ENCODE data around the gene CYP39A1. TPM values are rescaled to one million over a fixed set of nuclear protein-coding genes. Genes with fewer than 3 reads are reported as not detected.

The CYP39A1 gene
- total and polyA plus RNA-seq, 3 donors from 2014 or later, result 6.5 to 14.1 (median 13.5) TPM

DNA sequence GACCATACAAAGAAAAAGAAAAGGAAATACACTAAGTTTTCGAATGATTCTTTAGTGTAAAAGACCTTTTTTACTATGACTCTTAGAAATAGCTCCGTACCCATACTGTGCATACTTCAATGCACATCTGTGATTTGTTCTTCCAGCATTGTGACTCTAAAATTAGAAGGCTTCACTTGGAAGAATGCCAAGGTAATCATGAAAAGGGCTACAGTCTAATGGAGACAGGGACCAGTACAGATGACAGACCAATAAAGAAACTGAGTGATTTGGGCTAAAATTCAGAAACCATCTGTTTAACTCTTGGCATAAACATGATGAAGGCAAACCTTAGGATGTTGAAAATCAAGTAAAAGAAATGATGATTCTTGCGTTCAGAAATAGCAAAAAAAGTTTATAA is 46.3 kb downstream of the CYP39A1 start:
- no peaks in the 10 kb centered on the region for H3K9me3 ChIP-seq
- H3K27me3 ChIP-seq, result no peaks in the 10 kb centered on the region
- intact Hi-C loops (cut with DNase I; ENCODE audit: low total_unique reads), result no loop called here
- no peaks in the 10 kb centered on the region for H3K36me3 ChIP-seq (ENCODE audit: low read depth, missing control alignments)
- no peaks in the 10 kb centered on the region for H3K4me1 ChIP-seq
- 75 to 78% methylated on average over 3 of the region's 3 CpGs for WGBS, 2 donors
- no peak for TF ChIP-seq POLR2A (IDR thresholded peaks at IDR 0.05)
- TF ChIP-seq, protein P1, sequence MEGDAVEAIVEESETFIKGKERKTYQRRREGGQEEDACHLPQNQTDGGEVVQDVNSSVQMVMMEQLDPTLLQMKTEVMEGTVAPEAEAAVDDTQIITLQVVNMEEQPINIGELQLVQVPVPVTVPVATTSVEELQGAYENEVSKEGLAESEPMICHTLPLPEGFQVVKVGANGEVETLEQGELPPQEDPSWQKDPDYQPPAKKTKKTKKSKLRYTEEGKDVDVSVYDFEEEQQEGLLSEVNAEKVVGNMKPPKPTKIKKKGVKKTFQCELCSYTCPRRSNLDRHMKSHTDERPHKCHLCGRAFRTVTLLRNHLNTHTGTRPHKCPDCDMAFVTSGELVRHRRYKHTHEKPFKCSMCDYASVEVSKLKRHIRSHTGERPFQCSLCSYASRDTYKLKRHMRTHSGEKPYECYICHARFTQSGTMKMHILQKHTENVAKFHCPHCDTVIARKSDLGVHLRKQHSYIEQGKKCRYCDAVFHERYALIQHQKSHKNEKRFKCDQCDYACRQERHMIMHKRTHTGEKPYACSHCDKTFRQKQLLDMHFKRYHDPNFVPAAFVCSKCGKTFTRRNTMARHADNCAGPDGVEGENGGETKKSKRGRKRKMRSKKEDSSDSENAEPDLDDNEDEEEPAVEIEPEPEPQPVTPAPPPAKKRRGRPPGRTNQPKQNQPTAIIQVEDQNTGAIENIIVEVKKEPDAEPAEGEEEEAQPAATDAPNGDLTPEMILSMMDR (IDR thresholded peaks at IDR 0.05), result no peak
- H3K27ac ChIP-seq, result no peak overlapping the region
- no peak for DNase-seq
- no peak overlapping the region for H3K4me3 ChIP-seq

DNA sequence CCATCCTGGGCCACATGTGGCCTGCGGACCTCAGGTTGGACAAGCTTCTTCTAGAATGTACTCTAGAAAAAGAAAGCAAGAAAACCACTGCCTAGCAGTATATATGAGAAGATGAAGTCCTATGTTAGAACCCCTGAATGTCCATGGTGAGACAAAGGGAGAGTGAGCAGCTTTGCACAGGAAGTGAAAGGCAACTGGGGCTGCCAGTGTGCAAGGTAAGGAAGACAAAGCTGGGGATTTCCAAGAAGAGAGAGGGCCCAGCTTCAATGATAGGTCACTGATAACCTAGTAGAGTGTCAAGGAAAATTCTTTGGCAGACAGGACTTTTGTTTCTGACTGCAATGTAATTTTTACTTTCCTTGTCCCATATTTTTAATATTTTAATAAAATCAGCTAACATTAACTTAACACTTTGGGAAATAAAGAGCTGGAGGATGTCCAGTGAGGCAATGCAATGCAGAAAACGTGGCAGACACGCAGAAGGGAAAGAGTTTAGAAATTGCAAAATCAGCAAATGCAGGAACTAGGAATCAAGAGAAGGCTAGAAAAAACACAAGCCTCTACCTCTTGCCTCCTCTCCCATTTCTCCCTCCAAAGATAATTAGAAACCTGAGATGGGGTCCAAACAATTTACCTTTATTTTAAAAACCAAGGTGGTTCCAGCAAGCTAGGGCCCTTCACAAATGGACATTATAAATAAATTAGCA is 47.4 kb downstream of the CYP39A1 start:
- 77% methylated on average over 3 of the region's 3 CpGs for WGBS, 2 donors
- no peaks in the 10 kb centered on the region for H3K27me3 ChIP-seq
- intact Hi-C loops (cut with DNase I; ENCODE audit: low total_unique reads), result no loop called here
- H3K4me1 ChIP-seq, result no peaks in the 10 kb centered on the region
- H3K27ac ChIP-seq, result no peak overlapping the region
- H3K9me3 ChIP-seq, result no peaks in the 10 kb centered on the region
- DNase-seq, result no peak
- no peaks in the 10 kb centered on the region for H3K36me3 ChIP-seq (ENCODE audit: low read depth, missing control alignments)
- H3K4me3 ChIP-seq, result no peak overlapping the region
- TF ChIP-seq POLR2A (IDR thresholded peaks at IDR 0.05), result no peak
- TF ChIP-seq, protein P1 (IDR thresholded peaks at IDR 0.05), result no peak

DNA sequence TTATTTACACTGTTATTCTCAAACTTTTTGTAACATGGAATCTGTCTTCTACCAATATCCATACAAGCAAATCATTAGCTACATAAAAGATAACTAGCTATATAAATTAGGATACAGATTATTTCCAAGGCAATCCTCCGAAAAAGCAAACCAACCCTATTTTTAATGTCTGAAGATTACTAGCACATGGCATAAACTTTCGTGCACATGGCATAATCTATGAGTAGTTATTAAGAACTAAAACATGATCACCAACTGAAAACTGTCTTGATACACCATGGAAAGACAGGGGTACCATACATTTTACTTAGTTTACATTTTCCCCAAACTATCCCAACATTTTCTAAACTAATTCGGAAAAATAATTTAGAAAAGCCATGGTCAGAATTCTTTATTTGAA is 54.4 kb downstream of the CYP39A1 start:
- no peaks in the 10 kb centered on the region for H3K4me1 ChIP-seq

DNA sequence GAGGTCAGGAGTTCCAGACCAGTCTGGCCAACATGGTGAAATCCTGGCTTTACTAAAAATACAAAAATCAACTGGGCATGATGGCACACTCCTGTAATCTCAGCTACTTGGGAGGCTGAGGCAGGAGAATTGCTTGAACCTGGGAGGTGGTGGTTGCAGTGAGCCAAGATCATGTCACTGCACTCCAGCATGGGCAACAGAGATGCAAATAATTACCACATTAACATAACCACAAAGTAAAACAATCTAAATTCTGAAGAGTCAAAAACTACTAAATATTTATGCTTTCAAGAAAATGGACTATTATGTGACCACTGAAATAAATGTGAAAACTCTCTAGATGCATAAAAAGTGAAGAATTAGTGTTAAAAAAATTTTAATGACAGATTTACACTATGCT is 59.9 kb downstream of the CYP39A1 start:
- Histone ChIP-seq H3K36me3 (ENCODE audit: low read depth, missing control alignments) (no peaks in the 10 kb centered on the region), H3K4me3 (no peak overlapping the region), H3K27me3 (no peaks in the 10 kb centered on the region), H3K4me1 (no peaks in the 10 kb centered on the region), H3K9me3 (no peaks in the 10 kb centered on the region), H3K27ac (no peak overlapping the region)
- intact Hi-C loops (cut with DNase I; ENCODE audit: low total_unique reads), result no loop called here
- no peak for DNase-seq
- TF ChIP-seq, protein P1 (IDR thresholded peaks at IDR 0.05), result no peak
- no peak for TF ChIP-seq POLR2A (IDR thresholded peaks at IDR 0.05)

More for the DNA sequence above, 54.4 kb downstream of the CYP39A1 start:
- TF ChIP-seq, protein P1 (IDR thresholded peaks at IDR 0.05), result no peak
- TF ChIP-seq POLR2A (IDR thresholded peaks at IDR 0.05), result no peak
- Histone ChIP-seq H3K4me3 (no peak overlapping the region), H3K27ac (no peak overlapping the region), H3K36me3 (ENCODE audit: low read depth, missing control alignments) (no peaks in the 10 kb centered on the region), H3K27me3 (no peaks in the 10 kb centered on the region), H3K9me3 (no peaks in the 10 kb centered on the region)
- 92 to 95% methylated on average over 3 of the region's 3 CpGs for WGBS, 2 donors
- DNase-seq, result no peak
- intact Hi-C loops (cut with DNase I; ENCODE audit: low total_unique reads), result no loop called here

DNA sequence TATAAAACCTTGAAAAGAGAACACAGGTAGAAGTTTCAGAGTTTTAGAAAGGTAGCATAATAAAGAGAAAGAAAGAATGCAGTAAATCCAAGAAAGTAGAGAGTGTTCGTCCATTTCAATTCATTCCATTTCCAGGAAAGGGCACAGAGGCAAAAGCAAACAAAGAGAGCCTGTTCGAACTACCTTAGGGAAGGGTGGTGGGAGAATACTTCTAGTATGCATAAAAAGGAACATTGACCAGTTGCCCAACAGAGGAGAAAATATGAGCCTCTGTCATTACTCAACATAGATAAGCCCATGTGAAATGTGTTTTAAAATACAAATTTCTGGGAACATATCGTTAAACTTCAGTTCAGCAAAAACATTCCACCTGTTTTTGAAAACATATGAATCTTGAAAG is 60.6 kb downstream of the CYP39A1 start:
- H3K27ac ChIP-seq, result no peak overlapping the region
- H3K9me3 ChIP-seq, result no peaks in the 10 kb centered on the region
- 46 to 50% methylated on average over 3 of the region's 3 CpGs for WGBS, 2 donors
- H3K36me3 ChIP-seq (ENCODE audit: low read depth, missing control alignments), result no peaks in the 10 kb centered on the region
- no peak for TF ChIP-seq POLR2A (IDR thresholded peaks at IDR 0.05)
- TF ChIP-seq, protein P1 (IDR thresholded peaks at IDR 0.05), result no peak
- no peaks in the 10 kb centered on the region for H3K27me3 ChIP-seq
- H3K4me3 ChIP-seq, result no peak overlapping the region
- no peaks in the 10 kb centered on the region for H3K4me1 ChIP-seq
- intact Hi-C loops (cut with DNase I; ENCODE audit: low total_unique reads), result no loop called here
- DNase-seq, result no peak
